HTR-8/SVneo (cell line): ENCODE data around the gene INPP5D.
"Not testable (repeated sequence)": the region's sequence is repeated elsewhere in the genome, so short reads cannot be mapped to it uniquely, and the experiment has no call there.

ENCODE experiments used
- DNase-seq: peaks from one replicate; pipeline ENCODE4 v3.0.0; 2011; ENCODE audit warnings: low spot score, mixed read lengths; ENCODE audit not compliant: insufficient read length
- FAIRE-seq: peaks from 2 replicates; lab custom pipeline; 2011; peaks lifted over from hg19 to GRCh38; lab: Jason Lieb, UNC

Gene INPP5D

GRCh38 chr2:233049194-233049761, 10.9 kb upstream of the INPP5D start:
- FAIRE-seq (no peak), DNase-seq (no peak)

GRCh38 chr2:233051241-233052149, 8.6 kb upstream of the INPP5D start:
- FAIRE-seq, result no peak
- DNase-seq, result no peak

- not testable (repeated sequence) for DNase-seq, FAIRE-seq
Observed at GRCh38 chr2:233052517-233052916, 7.6 kb upstream of the INPP5D start.

- FAIRE-seq (peak; percentile 46), DNase-seq (peak; percentile 91)
Observed at GRCh38 chr2:233053928-233054784, 6.0 kb upstream of the INPP5D start.

GRCh38 chr2:233055362-233055761, 4.8 kb upstream of the INPP5D start:
- DNase-seq, result no peak
- no peak for FAIRE-seq

- no peak for FAIRE-seq
- no peak for DNase-seq
Observed at GRCh38 chr2:233056961-233057605, 3.1 kb upstream of the INPP5D start.

- DNase-seq (no peak), FAIRE-seq (no peak)
Observed at GRCh38 chr2:233058717-233059546, 1.2 kb upstream of the INPP5D start.

GRCh38 chr2:233059547-233059796, 670 bp upstream of the INPP5D start:
- DNase-seq (no peak), FAIRE-seq (no peak)

- FAIRE-seq, result no peak
- no peak for DNase-seq
Observed at GRCh38 chr2:233060501-233060979, 398 bp downstream of the INPP5D start.

GRCh38 chr2:233060980-233061590, 943 bp downstream of the INPP5D start:
- no peak for FAIRE-seq
- no peak for DNase-seq

GRCh38 chr2:233061591-233062450, 1.7 kb downstream of the INPP5D start:
- FAIRE-seq, result no peak
- no peak for DNase-seq

- FAIRE-seq (no peak), DNase-seq (no peak)
Observed at GRCh38 chr2:233062451-233062850, 2.3 kb downstream of the INPP5D start.

GRCh38 chr2:233062946-233063268, 2.8 kb downstream of the INPP5D start:
- no peak for DNase-seq
- no peak for FAIRE-seq

- DNase-seq (no peak), FAIRE-seq (no peak)
Observed at GRCh38 chr2:233063269-233063975, 3.3 kb downstream of the INPP5D start.

- FAIRE-seq, result no peak
- DNase-seq, result no peak
Observed at GRCh38 chr2:233063976-233064411, 3.9 kb downstream of the INPP5D start.

- DNase-seq (no peak), FAIRE-seq (no peak)
Observed at GRCh38 chr2:233064530-233065199, 4.5 kb downstream of the INPP5D start.

- DNase-seq, FAIRE-seq: not testable (repeated sequence)
Observed at GRCh38 chr2:233065200-233065589, 5.1 kb downstream of the INPP5D start.
